HEK293T (cell line): Measurements from ENCODE around the gene ECSIT.

Experiments
- CTCF ChIA-PET: fragments of 350-600 bp; formaldehyde crosslinking; extraction: SDS; loops from one replicate; lab custom pipeline; 2021; ENCODE audit warnings: antibody characterized with exemption, inconsistent platforms; lab: Yijun Ruan, JAX
- POLR2A ChIA-PET: fragments of 350-600 bp; formaldehyde crosslinking; extraction: SDS; loops from one replicate; lab custom pipeline; 2020; ENCODE audit warnings: antibody characterized with exemption, inconsistent platforms; lab: Yijun Ruan, JAX
- DNase-seq: peaks from one replicate; pipeline ENCODE4 v3.0.0; 2012; ENCODE audit warnings: mixed read lengths; ENCODE audit errors: extremely low spot score
- ARNT ChIP-seq: fragments of 450-650 bp; IDR thresholded peaks from 2 replicates; pipeline ENCODE4 v1.6.1; 2017; ENCODE audit warnings: mild to moderate bottlenecking
- BHLHE40 ChIP-seq: fragments of 450-650 bp; IDR thresholded peaks from 2 replicates; pipeline ENCODE4 v1.6.1; 2016; ENCODE audit warnings: mild to moderate bottlenecking, moderate library complexity, borderline replicate concordance
- CTBP1 ChIP-seq: fragments of 450-650 bp; IDR thresholded peaks from 2 replicates; pipeline ENCODE4 v1.6.1; 2016; ENCODE audit warnings: borderline replicate concordance
- ELF4 ChIP-seq: fragments of 450-650 bp; IDR thresholded peaks from 2 replicates; pipeline ENCODE4 v1.6.1; 2017; ENCODE audit warnings: antibody characterized with exemption
- FOXA1 ChIP-seq: fragments of 450-650 bp; IDR thresholded peaks from 2 replicates; pipeline ENCODE4 v1.6.1; 2016; ENCODE audit warnings: mild to moderate bottlenecking
- FOXK2 ChIP-seq: fragments of 450-650 bp; IDR thresholded peaks from 2 replicates; pipeline ENCODE4 v1.6.1; 2016; ENCODE audit warnings: mild to moderate bottlenecking
- FOXM1 ChIP-seq: fragments of 450-650 bp; IDR thresholded peaks from 2 replicates; pipeline ENCODE4 v1.6.1; 2017; ENCODE audit warnings: mild to moderate bottlenecking, borderline replicate concordance
- HDGF ChIP-seq: fragments of 450-650 bp; IDR thresholded peaks from 2 replicates; pipeline ENCODE4 v1.6.1; 2017; ENCODE audit warnings: antibody characterized with exemption, borderline replicate concordance
- L3MBTL2 ChIP-seq: fragments of 450-650 bp; conservative IDR thresholded peaks from 2 replicates; pipeline ENCODE4 v1.6.1; 2016; ENCODE audit warnings: mild to moderate bottlenecking
- LEF1 ChIP-seq: fragments of 450-650 bp; IDR thresholded peaks from 2 replicates; pipeline ENCODE4 v1.6.1; 2017; ENCODE audit warnings: mild to moderate bottlenecking, borderline replicate concordance
- NFRKB ChIP-seq: fragments of 450-650 bp; IDR thresholded peaks from 2 replicates; pipeline ENCODE4 v1.6.1; 2016; ENCODE audit warnings: mild to moderate bottlenecking, moderate library complexity
- SP1 ChIP-seq: fragments of 450-650 bp; IDR thresholded peaks from 2 replicates; pipeline ENCODE4 v1.6.1; 2017
- SUZ12 ChIP-seq: fragments of 450-650 bp; IDR thresholded peaks from 2 replicates; pipeline ENCODE4 v1.6.1; 2016; ENCODE audit warnings: mild to moderate bottlenecking
- TARDBP ChIP-seq: fragments of 450-650 bp; IDR thresholded peaks from 2 replicates; pipeline ENCODE4 v1.6.1; 2016
- ZNF384 ChIP-seq: fragments of 450-650 bp; IDR thresholded peaks from 2 replicates; pipeline ENCODE4 v1.6.1; 2016
- TF ChIP-seq, protein P1 (sequence below): fragments of 450-650 bp; IDR thresholded peaks from 2 replicates; pipeline ENCODE4 v1.6.1; 2016

The ECSIT gene

DNA sequence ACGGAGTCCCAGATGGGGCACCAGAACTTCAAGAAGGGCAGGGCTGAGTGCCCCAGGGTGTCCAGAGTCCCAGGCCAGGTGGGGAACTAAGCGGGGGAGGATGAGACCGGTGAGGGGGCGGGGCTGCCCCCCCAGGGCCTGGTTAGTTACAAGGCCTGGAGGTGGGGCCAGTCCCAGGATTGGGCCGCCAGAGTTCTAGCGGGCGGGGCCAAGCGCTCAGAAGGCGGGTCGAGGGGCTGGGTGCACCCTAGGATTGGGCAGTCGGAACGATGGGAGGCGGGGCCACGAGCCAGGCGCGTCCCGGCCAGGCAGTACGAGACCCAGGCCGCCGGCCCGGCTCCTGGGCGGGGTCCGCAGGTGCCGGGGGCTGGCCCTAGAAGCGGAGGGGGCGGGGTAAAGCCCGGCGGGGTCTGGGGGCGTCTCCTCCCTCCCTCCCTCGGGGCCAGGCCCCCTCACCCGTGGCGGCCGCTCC is 23.9 kb downstream of the ECSIT start:
- DNase-seq: peak; percentile 95
- ChIA-PET POLR2A (interaction anchor here (0.7 kb wide), 1 partner anchor 26 kb away, joined by 3 read pairs; no protein-coding TSS in a partner anchor), CTCF (interaction anchor here (0.6 kb wide), 1 partner anchor 42 kb away, joined by 3 read pairs; no protein-coding TSS in a partner anchor)
- TF ChIP-seq L3MBTL2: no peak
- TF ChIP-seq CTBP1: no peak
- no peak for TF ChIP-seq BHLHE40
- no peak for TF ChIP-seq TARDBP
- TF ChIP-seq ELF4: no peak
- TF ChIP-seq FOXM1: no peak
- TF ChIP-seq HDGF: no peak
- TF ChIP-seq, protein P1, sequence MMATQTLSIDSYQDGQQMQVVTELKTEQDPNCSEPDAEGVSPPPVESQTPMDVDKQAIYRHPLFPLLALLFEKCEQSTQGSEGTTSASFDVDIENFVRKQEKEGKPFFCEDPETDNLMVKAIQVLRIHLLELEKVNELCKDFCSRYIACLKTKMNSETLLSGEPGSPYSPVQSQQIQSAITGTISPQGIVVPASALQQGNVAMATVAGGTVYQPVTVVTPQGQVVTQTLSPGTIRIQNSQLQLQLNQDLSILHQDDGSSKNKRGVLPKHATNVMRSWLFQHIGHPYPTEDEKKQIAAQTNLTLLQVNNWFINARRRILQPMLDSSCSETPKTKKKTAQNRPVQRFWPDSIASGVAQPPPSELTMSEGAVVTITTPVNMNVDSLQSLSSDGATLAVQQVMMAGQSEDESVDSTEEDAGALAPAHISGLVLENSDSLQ: no peak
- no peak for TF ChIP-seq SP1
- no peak for TF ChIP-seq SUZ12
- no peak for TF ChIP-seq FOXA1
- TF ChIP-seq ARNT: no peak
- TF ChIP-seq LEF1: no peak

DNA sequence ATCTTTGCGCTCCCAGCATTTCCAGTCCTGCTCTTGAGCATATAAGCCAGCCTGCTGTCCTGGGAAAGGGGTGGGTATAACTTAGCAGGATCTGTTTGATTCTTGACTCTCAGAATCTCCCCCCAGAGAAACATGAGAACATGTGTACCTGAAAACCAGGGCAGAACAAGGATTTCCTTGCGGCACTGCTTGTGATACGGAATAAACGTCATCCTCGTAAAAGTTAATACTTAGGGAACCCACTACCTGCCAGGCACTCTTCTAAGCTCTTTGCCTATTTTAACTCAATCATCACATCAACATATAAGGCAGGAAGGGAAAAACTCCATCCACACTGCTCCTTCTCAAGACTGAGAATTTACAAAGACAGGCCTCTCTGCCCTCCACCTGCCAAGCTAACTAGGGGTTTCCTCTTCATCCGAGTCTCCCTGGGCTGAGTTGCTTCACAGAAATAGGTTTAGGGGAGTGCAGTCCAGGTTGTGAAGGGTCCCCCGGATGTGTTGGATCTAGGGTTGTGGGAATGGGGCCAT is 24.4 kb downstream of the ECSIT start:
- TF ChIP-seq ARNT: no peak
- no peak for TF ChIP-seq LEF1
- TF ChIP-seq FOXK2: no peak
- TF ChIP-seq, protein P1: no peak
- no peak for TF ChIP-seq ZNF384
- TF ChIP-seq NFRKB: no peak
- no peak for TF ChIP-seq TARDBP
- TF ChIP-seq FOXA1: no peak
- TF ChIP-seq SP1: no peak
- TF ChIP-seq HDGF: no peak
- no peak for TF ChIP-seq FOXM1
- no peak for TF ChIP-seq CTBP1
- TF ChIP-seq BHLHE40: no peak
- TF ChIP-seq ELF4: no peak
- TF ChIP-seq L3MBTL2: no peak
- no peak for TF ChIP-seq SUZ12
- ChIA-PET POLR2A (no interaction called here), CTCF (no interaction called here)
- no peak for DNase-seq

DNA sequence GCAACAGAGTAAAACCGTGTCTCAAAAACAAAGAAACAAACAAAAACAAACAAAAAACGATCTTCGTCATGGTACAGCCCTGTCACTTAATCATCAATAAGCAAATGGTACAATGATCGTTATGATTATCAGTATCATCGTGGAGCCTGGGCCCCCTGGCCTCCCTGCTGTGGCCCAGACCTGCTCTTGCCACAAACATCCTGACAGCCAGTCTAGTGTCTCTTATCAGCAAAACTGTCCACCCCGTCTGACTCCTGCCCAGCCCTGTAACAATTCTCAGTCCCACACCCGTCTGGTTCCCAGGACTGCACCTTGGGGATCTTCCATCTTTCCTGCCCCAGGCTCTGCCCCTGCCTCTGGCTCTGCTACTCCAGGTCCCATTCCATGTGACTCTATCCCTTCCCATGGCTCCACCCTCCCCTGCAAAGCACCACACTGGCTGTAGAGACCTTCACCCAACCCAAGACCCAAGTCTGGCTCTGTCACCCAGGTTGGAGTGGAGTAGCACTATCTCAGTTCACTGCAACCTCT is 29.0 kb downstream of the ECSIT start:
- POLR2A ChIA-PET: interaction anchor here (1.6 kb wide), 1 partner anchor 17 kb away, joined by 3 read pairs; no protein-coding TSS in a partner anchor
- CTCF ChIA-PET: interaction anchor here (0.7 kb wide), 1 partner anchor 33 kb away, joined by 3 read pairs; no protein-coding TSS in a partner anchor

DNA sequence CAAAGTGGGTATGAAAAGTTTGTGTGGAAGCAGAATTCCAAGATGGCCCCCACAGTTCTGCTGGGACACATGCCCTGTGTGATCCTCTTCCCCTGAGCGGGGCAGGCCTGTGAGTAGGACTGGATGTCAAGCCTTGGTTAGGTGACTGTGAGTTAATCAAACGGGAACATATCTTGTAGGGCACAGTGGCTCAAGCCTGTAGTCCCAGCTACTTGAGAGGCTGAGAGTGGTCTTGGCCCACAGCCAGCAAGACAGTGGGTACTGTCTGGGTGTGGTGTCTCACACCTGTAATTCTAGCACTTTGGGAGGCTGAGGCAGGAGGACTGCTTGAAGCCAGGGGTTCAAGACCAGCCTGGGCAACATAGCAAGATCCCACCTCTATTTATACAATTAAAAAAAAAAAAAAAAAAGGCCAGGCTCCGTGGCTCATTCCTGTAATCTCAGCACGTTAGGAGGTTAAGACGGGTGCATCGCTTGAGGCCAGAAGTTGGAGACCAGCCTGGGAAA is 29.7 kb downstream of the ECSIT start:
- peak; percentile 4 for DNase-seq
- ChIA-PET POLR2A (no interaction called here), CTCF (interaction anchor here (0.7 kb wide), 1 partner anchor 32 kb away, joined by 3 read pairs; no protein-coding TSS in a partner anchor)
- TF ChIP-seq ZNF384: no peak
- no peak for TF ChIP-seq TARDBP
- no peak for TF ChIP-seq LEF1
- TF ChIP-seq FOXK2: no peak
- no peak for TF ChIP-seq L3MBTL2
- TF ChIP-seq CTBP1: no peak
- TF ChIP-seq ARNT: no peak
- TF ChIP-seq HDGF: no peak
- no peak for TF ChIP-seq SP1
- TF ChIP-seq, protein P1: no peak
- no peak for TF ChIP-seq NFRKB
- TF ChIP-seq FOXM1: no peak
- TF ChIP-seq SUZ12: no peak
- no peak for TF ChIP-seq BHLHE40
- no peak for TF ChIP-seq FOXA1
- no peak for TF ChIP-seq ELF4

More for the DNA sequence above, 29.0 kb downstream of the ECSIT start:
- DNase-seq: no peak
- TF ChIP-seq SP1 (no peak), FOXM1 (no peak), CTBP1 (no peak), FOXA1 (no peak), FOXK2 (no peak), ZNF384 (no peak), ARNT (no peak), LEF1 (no peak), ELF4 (no peak), HDGF (no peak), SUZ12 (no peak), TARDBP (no peak), BHLHE40 (no peak)
- TF ChIP-seq, protein P1: no peak
